Sigmoid colon (tissue), 7 donors: ENCODE data around the gene MIOS. TPM values are rescaled to one million over a fixed set of nuclear protein-coding genes. Genes with fewer than 3 reads are reported as not detected.

Experiments
- DNase-seq: peaks from one replicate; pipeline ENCODE4 v3.0.0-alpha.2; 2019
- H3K27ac ChIP-seq, 4 donors: fragments of 200-600 bp; sonication (generic); one replicate each; pipeline ENCODE4 v1.5.1; 2016 to 2019; ENCODE audit warnings: mild to moderate bottlenecking in 1 of 4
- H3K27me3 ChIP-seq, 3 donors: fragments of 200-600 bp; sonication (generic); one replicate each; pipeline ENCODE4 v1.5.1; 2019; ENCODE audit warnings: mild to moderate bottlenecking in 1 of 3
- H3K36me3 ChIP-seq, 4 donors: fragments of 200-600 bp; sonication (generic); one replicate each; pipeline ENCODE4 v1.5.1; 2016 to 2019
- H3K4me1 ChIP-seq, 4 donors: fragments of 200-600 bp; sonication (generic); one replicate each; pipeline ENCODE4 v1.5.1; 2017 to 2019
- H3K4me3 ChIP-seq, 4 donors: fragments of 200-600 bp; sonication (generic); one replicate each; pipeline ENCODE4 v1.5.1; 2017 to 2019; ENCODE audit warnings: mild to moderate bottlenecking in 2 of 4, moderate library complexity in 1 of 4
- H3K9me3 ChIP-seq, 4 donors: fragments of 200-600 bp in 3 of 4; sonication (generic) in 3 of 4; one replicate each; pipeline versions ENCODE4 v1.5.1 to v1.6.1; 2013 to 2019
- EP300 ChIP-seq, 4 donors: sonication (generic); formaldehyde crosslinking; IDR thresholded peaks; one replicate each; pipeline ENCODE4 v1.6.1; 2017; ENCODE audit warnings: antibody characterized with exemption in 4 of 4
- POLR2A ChIP-seq, 2 donors: fragments of 450-650 bp; IDR thresholded peaks; one replicate each; pipeline ENCODE4 v1.6.1; 2016; ENCODE audit warnings: antibody characterized with exemption in 2 of 2, mild to moderate bottlenecking in 2 of 2, moderate library complexity in 2 of 2
- POLR2AphosphoS5 ChIP-seq, 4 donors: sonication (generic); formaldehyde crosslinking; IDR thresholded peaks; one replicate each; pipeline ENCODE4 v1.6.1; 2017; ENCODE audit warnings: antibody characterized with exemption in 4 of 4
- WGBS, 2 donors: extraction: QIAGEN DNeasy Blood & Tissue Kit; methylation state at CpG; one replicate each; pipeline ENCODE4 v1.1.7; 2013; 5-methylcytosine and 5-hydroxymethylcytosine counted together
- intact Hi-C: fragments of 100-400 bp; cut with DNase I; formaldehyde crosslinking; loops from one replicate; pipeline ENCODE4 v1.15.1; 2023
- polyA plus RNA-seq, 3 donors: library from polyadenylated mRNA; stranded (reverse); fragments of 200-250 nt; gene quantifications; one replicate each; pipeline ENCODE4 v1.2.3, GENCODE V29; 2013
- total RNA-seq, 4 donors: library from RNA; depleted of rRNA; stranded (reverse); fragments of >200 nt; gene quantifications; one replicate each; pipeline ENCODE4 v1.1.0, GENCODE V29; 2016
- TF ChIP-seq, protein P1 (sequence below), 4 experiments: fragments of 450-650 bp in 3 of 4; fragments of 200-600 bp in 1 of 4; IDR thresholded peaks; one replicate each; pipeline ENCODE4 v1.5.1; 2016 to 2019; ENCODE audit warnings: antibody characterized with exemption in 4 of 4, mild to moderate bottlenecking in 3 of 4, moderate library complexity in 2 of 4
- donor health status: healthy with polysubstance abuse.
- donor health status: Bipolar disorder and iron deficiency.
- donor health status: healthy.

Gene MIOS
- total and polyA plus RNA-seq, 7 donors = 11.3 to 40.3 (median 20.8) TPM

DNA sequence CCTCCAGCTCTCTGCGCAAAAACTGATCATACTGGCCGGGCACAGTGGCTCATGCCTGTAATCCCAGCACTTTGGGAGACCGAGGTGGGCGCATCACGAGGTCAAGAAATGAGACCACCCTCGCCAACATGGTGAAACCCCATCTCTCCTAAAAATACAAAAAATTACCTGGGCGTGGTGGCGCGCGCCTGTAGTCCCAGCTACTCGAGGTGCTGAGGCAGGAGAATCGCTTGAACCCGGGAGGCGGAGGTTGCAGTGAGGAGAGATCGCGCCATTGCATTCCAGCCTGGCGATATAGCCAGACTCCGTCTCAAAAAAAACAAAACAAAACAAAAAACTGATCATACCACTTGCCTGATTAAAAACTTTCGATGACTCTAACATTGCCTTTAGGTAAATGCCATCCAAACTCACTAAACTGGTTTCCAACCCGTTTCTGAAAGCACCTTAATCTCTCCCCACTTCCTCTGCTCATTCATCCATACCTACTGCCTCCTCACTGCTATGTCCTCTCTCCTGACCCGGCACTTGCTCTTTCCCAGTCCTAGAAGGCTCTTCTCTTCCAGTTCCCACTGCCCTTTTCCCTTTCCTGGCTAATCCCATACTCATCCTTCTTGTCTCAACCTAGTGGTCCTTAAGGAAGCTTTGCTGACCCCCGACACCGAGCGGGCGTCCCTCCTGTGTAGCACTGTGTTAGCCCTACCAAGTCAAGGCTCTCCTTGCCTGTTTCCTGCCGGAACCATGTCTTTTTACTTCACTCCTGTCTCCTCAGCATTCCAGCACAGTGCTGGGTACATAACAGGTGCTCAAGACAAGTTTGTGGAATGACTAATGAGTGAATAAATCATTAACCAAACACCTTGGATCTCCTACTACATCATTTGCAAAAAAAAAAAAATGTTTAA, 686 bp upstream of the MIOS start:
- H3K36me3 ChIP-seq = no peaks in the 10 kb centered on the region
- no peaks in the 10 kb centered on the region for H3K27me3 ChIP-seq
- peaks cover 0 to 2% (median 0%) of the 10 kb centered on the region in 4 donors for H3K9me3 ChIP-seq
- DNase-seq = no peak
- H3K4me3 ChIP-seq = peak overlapping the region; percentile 52 to 88 (median 70)
- H3K4me1 ChIP-seq = peaks cover 0 to 21% (median 16%) of the 10 kb centered on the region in 4 donors
- intact Hi-C loops = loop anchor here (2.0 to 5.0 kb wide), 3 partner anchors 73 to 401 kb away; partner anchors contain the start of genes C1GALT1 and GLCCI1
- H3K27ac ChIP-seq = peak overlapping the region; percentile 84 to 94 (median 91)
- 52 to 85% methylated on average over 26 of the region's 26 CpGs for WGBS, 2 donors
- no peak for TF ChIP-seq POLR2A (IDR thresholded peaks at IDR 0.05)
- TF ChIP-seq EP300 (IDR thresholded peaks at IDR 0.05) = no peak

DNA sequence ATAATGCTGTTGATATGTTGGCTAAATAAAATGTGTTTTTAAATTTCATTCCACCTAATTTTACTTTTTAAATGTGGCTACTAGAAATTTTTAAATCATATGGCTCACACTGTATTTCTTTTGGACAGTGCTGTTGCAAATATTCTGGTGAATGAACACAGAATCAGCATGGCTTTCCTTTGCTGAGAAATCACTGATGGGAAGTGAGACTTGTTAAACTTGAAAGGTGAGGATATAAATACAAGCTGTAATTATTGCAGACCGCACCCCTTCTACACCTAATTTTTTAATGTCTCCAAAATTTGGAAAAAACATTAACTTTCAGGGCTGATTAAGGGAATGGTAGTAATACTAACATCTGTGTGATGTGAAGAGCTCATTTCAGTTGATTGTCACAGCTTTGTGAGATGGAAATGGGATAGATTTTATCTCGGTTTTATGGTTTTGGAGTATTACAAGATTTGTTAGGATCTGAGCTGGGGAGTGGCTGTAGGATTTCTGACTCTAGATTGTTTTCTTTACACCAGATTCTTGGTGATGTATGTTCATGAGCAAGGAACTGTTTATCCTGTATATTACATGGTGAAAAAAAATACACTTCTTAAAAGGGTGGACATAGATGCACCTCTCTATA, 1.3 kb downstream of the MIOS start:
- no peaks in the 10 kb centered on the region for H3K27me3 ChIP-seq
- no peaks in the 10 kb centered on the region for H3K9me3 ChIP-seq
- TF ChIP-seq EP300 (IDR thresholded peaks at IDR 0.05) = no peak
- TF ChIP-seq, protein P1, sequence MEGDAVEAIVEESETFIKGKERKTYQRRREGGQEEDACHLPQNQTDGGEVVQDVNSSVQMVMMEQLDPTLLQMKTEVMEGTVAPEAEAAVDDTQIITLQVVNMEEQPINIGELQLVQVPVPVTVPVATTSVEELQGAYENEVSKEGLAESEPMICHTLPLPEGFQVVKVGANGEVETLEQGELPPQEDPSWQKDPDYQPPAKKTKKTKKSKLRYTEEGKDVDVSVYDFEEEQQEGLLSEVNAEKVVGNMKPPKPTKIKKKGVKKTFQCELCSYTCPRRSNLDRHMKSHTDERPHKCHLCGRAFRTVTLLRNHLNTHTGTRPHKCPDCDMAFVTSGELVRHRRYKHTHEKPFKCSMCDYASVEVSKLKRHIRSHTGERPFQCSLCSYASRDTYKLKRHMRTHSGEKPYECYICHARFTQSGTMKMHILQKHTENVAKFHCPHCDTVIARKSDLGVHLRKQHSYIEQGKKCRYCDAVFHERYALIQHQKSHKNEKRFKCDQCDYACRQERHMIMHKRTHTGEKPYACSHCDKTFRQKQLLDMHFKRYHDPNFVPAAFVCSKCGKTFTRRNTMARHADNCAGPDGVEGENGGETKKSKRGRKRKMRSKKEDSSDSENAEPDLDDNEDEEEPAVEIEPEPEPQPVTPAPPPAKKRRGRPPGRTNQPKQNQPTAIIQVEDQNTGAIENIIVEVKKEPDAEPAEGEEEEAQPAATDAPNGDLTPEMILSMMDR (IDR thresholded peaks at IDR 0.05) = no peak
- TF ChIP-seq POLR2A (IDR thresholded peaks at IDR 0.05) = no peak
- no peak for TF ChIP-seq POLR2AphosphoS5 (IDR thresholded peaks at IDR 0.05)
- H3K4me1 ChIP-seq = peaks cover 0 to 21% (median 16%) of the 10 kb centered on the region in 4 donors
- peaks cover 0 to 5% (median 0%) of the 10 kb centered on the region in 4 donors for H3K36me3 ChIP-seq
- peak overlapping the region; percentile 52 to 88 (median 70) for H3K4me3 ChIP-seq
- H3K27ac ChIP-seq = peak overlapping the region in 3 of 4 donors; percentile 84 to 92 (median 90)
- intact Hi-C loops = loop anchor here (2.0 to 5.0 kb wide), 3 partner anchors 71 to 399 kb away; partner anchors contain the start of genes C1GALT1 and GLCCI1
- 6 to 37% methylated on average over 2 of the region's 2 CpGs for WGBS, 2 donors
- no peak for DNase-seq

DNA sequence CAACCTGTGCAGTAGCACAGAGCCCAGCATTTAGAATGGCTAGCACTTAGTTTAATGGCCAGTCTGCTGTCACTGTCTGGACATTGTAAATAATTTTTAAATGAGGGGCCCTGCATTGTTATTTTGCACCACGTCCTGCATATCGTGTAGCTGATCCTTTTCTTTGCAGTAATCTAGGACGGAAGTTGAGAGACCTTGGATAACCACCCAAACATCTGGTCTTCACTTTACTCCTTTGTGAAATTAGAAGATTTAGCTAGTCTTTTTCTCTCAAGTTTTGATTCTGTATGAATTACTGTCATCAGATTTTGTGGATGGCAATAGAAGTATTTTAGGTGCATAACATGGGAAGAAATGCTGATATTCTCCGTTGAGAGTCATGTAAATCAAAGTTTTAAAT, 1.9 kb downstream of the MIOS start:
- peak overlapping the region in 1 of 4 donors; percentile 62 for H3K4me3 ChIP-seq
- TF ChIP-seq POLR2AphosphoS5 (IDR thresholded peaks at IDR 0.05) (no peak), EP300 (IDR thresholded peaks at IDR 0.05) (no peak), POLR2A (IDR thresholded peaks at IDR 0.05) (no peak)
- TF ChIP-seq, protein P1 (IDR thresholded peaks at IDR 0.05) = no peak
- no peak for DNase-seq
- H3K4me1 ChIP-seq = peaks cover 0 to 21% (median 16%) of the 10 kb centered on the region in 4 donors
- H3K27ac ChIP-seq = no peak overlapping the region
- H3K9me3 ChIP-seq = no peaks in the 10 kb centered on the region
- peaks cover 0 to 10% (median 0%) of the 10 kb centered on the region in 4 donors for H3K36me3 ChIP-seq
- H3K27me3 ChIP-seq = no peaks in the 10 kb centered on the region
- intact Hi-C loops = loop anchor here (5.0 kb wide), 2 partner anchors 386 to 399 kb away; partner anchors contain the start of genes C1GALT1 and GLCCI1
- WGBS, 2 donors = 75 to 82% methylated on average over 4 of the region's 4 CpGs

DNA sequence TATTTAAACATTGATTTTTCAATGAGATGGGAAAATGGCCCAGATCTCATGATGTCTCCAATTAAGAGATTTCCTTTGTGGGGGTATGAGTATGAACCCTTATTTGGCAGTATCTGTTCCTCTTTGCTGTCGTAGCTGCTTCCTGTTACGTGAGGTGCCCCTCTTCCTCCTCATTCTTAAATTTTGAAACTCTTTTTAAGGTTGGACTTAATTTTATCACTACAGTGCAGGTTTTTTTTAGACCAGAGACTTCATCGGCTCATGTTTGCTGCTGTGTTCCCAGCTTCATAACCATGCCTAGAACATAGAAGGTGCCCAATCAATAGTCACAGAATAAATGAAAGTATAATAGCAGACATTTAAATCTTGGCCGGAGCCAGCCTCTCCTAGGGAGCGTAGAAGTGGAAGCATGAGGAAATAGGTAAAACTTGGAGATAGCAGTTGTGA, 2.4 kb downstream of the MIOS start:
- TF ChIP-seq EP300 (IDR thresholded peaks at IDR 0.05) = no peak
- TF ChIP-seq POLR2A (IDR thresholded peaks at IDR 0.05) = no peak
- TF ChIP-seq, protein P1 (IDR thresholded peaks at IDR 0.05) = no peak
- TF ChIP-seq POLR2AphosphoS5 (IDR thresholded peaks at IDR 0.05) = no peak
- Histone ChIP-seq H3K9me3 (no peaks in the 10 kb centered on the region), H3K36me3 (peaks cover 0 to 13% (median 0%) of the 10 kb centered on the region in 4 donors), H3K27ac (no peak overlapping the region), H3K4me1 (peaks cover 0 to 21% (median 16%) of the 10 kb centered on the region in 4 donors), H3K27me3 (no peaks in the 10 kb centered on the region), H3K4me3 (no peak overlapping the region)
- intact Hi-C loops = loop anchor here (5.0 kb wide), 2 partner anchors 387 to 398 kb away; partner anchors contain the start of genes C1GALT1 and GLCCI1
- 50 to 64% methylated on average over 5 of the region's 5 CpGs for WGBS, 2 donors
- DNase-seq = no peak
